Measurements from ENCODE around the gene TMEM269. TPM values are rescaled to one million over a fixed set of nuclear protein-coding genes. Genes with fewer than 3 reads are reported as not detected.
"Not testable (repeated sequence)": the region's sequence is repeated elsewhere in the genome, so short reads cannot be mapped to it uniquely, and the experiment has no call there.

The TMEM269 gene
- total RNA-seq, 1 experiment from 2014 or later = 0.11 TPM

- no peak for DNase-seq
- no peak overlapping the region for H3K9ac ChIP-seq (ENCODE audit: low read length)
- H3K9me3 ChIP-seq (ENCODE audit: low read length) = no peaks in the 10 kb centered on the region
- peaks cover 14% of the 10 kb centered on the region for H3K36me3 ChIP-seq (ENCODE audit: low read depth, low read length)
- no peaks in the 10 kb centered on the region for H3K27me3 ChIP-seq (ENCODE audit: low read length)
- CTCF ChIA-PET = no interaction called here
- no peak overlapping the region for H3K4me3 ChIP-seq (ENCODE audit: low read length)
- no peak overlapping the region for H2AFZ ChIP-seq (ENCODE audit: low read length)
- no peaks in the 10 kb centered on the region for H3K79me2 ChIP-seq (ENCODE audit: low read length)
- H3K4me1 ChIP-seq (ENCODE audit: insufficient read depth, low read length) = no peaks in the 10 kb centered on the region
- POLR2A ChIA-PET (ENCODE audit: unreplicated experiment) = no interaction called here
- H3K9me2 ChIP-seq (replicated peaks; ENCODE audit: low read length) = no peaks in the 10 kb centered on the region
- no peaks in the 10 kb centered on the region for H4K20me1 ChIP-seq (ENCODE audit: low read length)
- no peak overlapping the region for H3K27ac ChIP-seq (ENCODE audit: low read length)
- no TSS peak for BruUV-seq (replicated peaks)
- intact Hi-C loops (cut with micrococcal nuclease) = no loop called here
- TF ChIP-seq EZH2 (IDR thresholded peaks at IDR 0.05; ENCODE audit: low read length, unreplicated experiment) (no peak), EZH2phosphoT487 (IDR thresholded peaks at IDR 0.05; ENCODE audit: borderline replicate concordance, low read length) (no peak), CTCF (conservative IDR thresholded peaks at IDR 0.05; ENCODE audit: low read depth, low read length) (no peak)
- H3F3A ChIP-seq (ENCODE audit: low read length, unreplicated experiment) = no peaks in the 10 kb centered on the region
- no peak for ATAC-seq
- no peak overlapping the region for H3K4me2 ChIP-seq (ENCODE audit: low read length)
Observed at GRCh38 chr1:42748461-42749410, 36.1 kb upstream of the TMEM269 start.

GRCh38 chr1:42750041-42750440, 34.8 kb upstream of the TMEM269 start:
- Histone ChIP-seq H3K4me2 (ENCODE audit: low read length) (no peak overlapping the region), H3K9me2 (replicated peaks; ENCODE audit: low read length) (no peaks in the 10 kb centered on the region), H3K4me3 (ENCODE audit: low read length) (no peak overlapping the region), H3K9ac (ENCODE audit: low read length) (no peak overlapping the region), H3K36me3 (ENCODE audit: low read depth, low read length) (peaks cover 19% of the 10 kb centered on the region), H3K4me1 (ENCODE audit: insufficient read depth, low read length) (no peaks in the 10 kb centered on the region), H3F3A (ENCODE audit: low read length, unreplicated experiment) (no peaks in the 10 kb centered on the region), H3K27ac (ENCODE audit: low read length) (no peak overlapping the region), H4K20me1 (ENCODE audit: low read length) (no peaks in the 10 kb centered on the region), H2AFZ (ENCODE audit: low read length) (no peak overlapping the region), H3K79me2 (ENCODE audit: low read length) (no peaks in the 10 kb centered on the region), H3K27me3 (ENCODE audit: low read length) (no peaks in the 10 kb centered on the region), H3K9me3 (ENCODE audit: low read length) (no peaks in the 10 kb centered on the region)
- ChIA-PET POLR2A (ENCODE audit: unreplicated experiment) (no interaction called here), CTCF (no interaction called here)
- TF ChIP-seq EZH2 (IDR thresholded peaks at IDR 0.05; ENCODE audit: low read length, unreplicated experiment) (no peak), CTCF (conservative IDR thresholded peaks at IDR 0.05; ENCODE audit: low read depth, low read length) (no peak), EZH2phosphoT487 (IDR thresholded peaks at IDR 0.05; ENCODE audit: borderline replicate concordance, low read length) (no peak)
- DNase-seq (no peak), ATAC-seq (no peak)
- BruUV-seq (replicated peaks) = no TSS peak
- intact Hi-C loops (cut with micrococcal nuclease) = no loop called here

GRCh38 chr1:42751511-42752070, 33.2 kb upstream of the TMEM269 start:
- ATAC-seq; H3K4me3 ChIP-seq (ENCODE audit: low read length); BruUV-seq (replicated peaks); H3F3A ChIP-seq (ENCODE audit: low read length, unreplicated experiment); H3K9me3 ChIP-seq (ENCODE audit: low read length); H3K4me1 ChIP-seq (ENCODE audit: insufficient read depth, low read length); POLR2A ChIA-PET (ENCODE audit: unreplicated experiment); H3K4me2 ChIP-seq (ENCODE audit: low read length); DNase-seq; H3K9me2 ChIP-seq (replicated peaks; ENCODE audit: low read length); H3K9ac ChIP-seq (ENCODE audit: low read length); H2AFZ ChIP-seq (ENCODE audit: low read length); H3K79me2 ChIP-seq (ENCODE audit: low read length); intact Hi-C loops (cut with micrococcal nuclease); H3K27ac ChIP-seq (ENCODE audit: low read length); CTCF ChIA-PET; H4K20me1 ChIP-seq (ENCODE audit: low read length); H3K27me3 ChIP-seq (ENCODE audit: low read length): not testable (repeated sequence)
- peaks cover 19% of the 10 kb centered on the region for H3K36me3 ChIP-seq (ENCODE audit: low read depth, low read length)
